Pancreas (tissue), 10 donors: ENCODE measurements around the gene DLAT. TPM values are rescaled to one million over a fixed set of nuclear protein-coding genes. Genes with fewer than 3 reads are reported as not detected.
"Not testable (repeated sequence)": the region's sequence is repeated elsewhere in the genome, so short reads cannot be mapped to it uniquely, and the experiment has no call there.

Experiments used
- ATAC-seq, 4 donors: fragments of 200-7000 bp; cut with Tn5 transposase; one replicate each; pipeline versions ENCODE4 v1.8.0 to v1.9.1; 2020; ENCODE audit warnings: mild to moderate bottlenecking in 4 of 4, moderate library complexity in 4 of 4
- DNase-seq, 6 donors: peaks; one replicate each; pipeline ENCODE4 v3.0.0-alpha.2; 2020
- FAIRE-seq: peaks from 2 replicates; lab custom pipeline; 2012; peaks lifted over from hg19 to GRCh38; lab: Jason Lieb, UNC
- H3K27ac ChIP-seq, 4 donors: fragments of 200-600 bp; sonication (generic); 1 replicate in 3 of 4; 2 replicates in 1 of 4; pipeline versions ENCODE4 v1.5.0 to v1.8.0; 2020
- H3K27me3 ChIP-seq, 4 donors: fragments of 200-600 bp; one replicate each; pipeline ENCODE4 v1.8.0; 2021
- H3K36me3 ChIP-seq, 3 donors: fragments of 200-600 bp; sonication (generic) in 1 of 3; one replicate each; pipeline versions ENCODE4 v1.5.0 to v1.8.0; 2020 to 2021
- H3K4me1 ChIP-seq, 3 donors: fragments of 200-600 bp; one replicate each; pipeline ENCODE4 v1.8.0; 2021
- H3K4me3 ChIP-seq, 4 donors: fragments of 200-600 bp; sonication (generic) in 2 of 4; one replicate each; pipeline versions ENCODE4 v1.5.0 to v1.8.0; 2020 to 2021
- H3K9me3 ChIP-seq, 4 donors: fragments of 200-600 bp; one replicate each; pipeline ENCODE4 v1.8.0; 2021
- CTCF ChIP-seq, 4 donors: fragments of 200-600 bp; sonication (generic) in 3 of 4; IDR thresholded peaks; one replicate each; pipeline versions ENCODE4 v1.5.0 to v1.8.0; 2021; ENCODE audit warnings: antibody characterized with exemption in 4 of 4
- WGBS, 2 donors: extraction: QIAGEN DNeasy Blood & Tissue Kit; methylation state at CpG; one replicate each; pipeline ENCODE4 v1.1.7; 2013; 5-methylcytosine and 5-hydroxymethylcytosine counted together
- intact Hi-C, 3 donors: fragments of 100-400 bp; cut with DNase I; formaldehyde crosslinking; loops; one replicate each; pipeline versions ENCODE4 v1.11.1 to v1.14.2; 2022
- polyA plus RNA-seq, 2 donors: library from polyadenylated mRNA; stranded (reverse); fragments of 200-250 nt; gene quantifications; one replicate each; pipeline ENCODE4 v1.2.3, GENCODE V29; 2013
- total RNA-seq, 6 donors: library from RNA; stranded (reverse); fragmentation: NEBNext Ultra II Directional in 4 of 6; extraction: Animal tissue kit (Norgen Biotek cat#: 25700) in 4 of 6; gene quantifications; one replicate each; pipeline versions ENCODE4 v1.2.1 to v1.2.4, GENCODE V29; 2021 to 2023
- donor health status: healthy with polysubstance abuse.
- donor health status: DM: no; HTN: no; CAD: no; lungs with moderate emphysema.
- donor health status: DM: no; HTN: no; CAD: no.
- donor health status: control.
- donor health status: control.
- donor health status: Bipolar disorder and iron deficiency.
- donor health status: DM: yes; HTN: yes; CAD: no.
- donor health status: DM: no; HTN: no; CAD: no.
- donor health status: DM: no; HTN: no; CAD: no.
- donor health status: DM: yes; HTN: yes; CAD: no.

Gene DLAT
- total and polyA plus RNA-seq, 8 donors, result 4.2 to 13.9 (median 7.9) TPM

GRCh38 chr11:112002491-112003216, 22.6 kb upstream of the DLAT start:
- TF ChIP-seq CTCF (IDR thresholded peaks at IDR 0.05), result no peak
- Histone ChIP-seq H3K27ac (no peak overlapping the region), H3K27me3 (no peaks in the 10 kb centered on the region), H3K9me3 (no peaks in the 10 kb centered on the region), H3K4me3 (no peak overlapping the region), H3K36me3 (peaks cover 0 to 42% (median 5%) of the 10 kb centered on the region in 3 donors), H3K4me1 (no peaks in the 10 kb centered on the region)
- no peak for FAIRE-seq
- ATAC-seq, result no peak
- WGBS, 2 donors, result 94 to 98% methylated on average over 6 of the region's 6 CpGs
- no peak for DNase-seq
- intact Hi-C loops, result no loop called here

GRCh38 chr11:112004389-112004788, 20.8 kb upstream of the DLAT start:
- Histone ChIP-seq H3K27me3 (no peaks in the 10 kb centered on the region), H3K9me3 (no peaks in the 10 kb centered on the region), H3K27ac (no peak overlapping the region), H3K4me1 (no peaks in the 10 kb centered on the region), H3K4me3 (no peak overlapping the region), H3K36me3 (peaks cover 0 to 25% (median 0%) of the 10 kb centered on the region in 3 donors)
- 88 to 94% methylated on average over 4 of the region's 4 CpGs for WGBS, 2 donors
- no peak for TF ChIP-seq CTCF (IDR thresholded peaks at IDR 0.05)
- intact Hi-C loops, result no loop called here
- FAIRE-seq, result no peak
- no peak for ATAC-seq
- DNase-seq, result no peak

GRCh38 chr11:112005422-112006094, 19.6 kb upstream of the DLAT start:
- Histone ChIP-seq H3K4me1 (no peaks in the 10 kb centered on the region), H3K36me3 (peaks cover 0 to 23% (median 0%) of the 10 kb centered on the region in 3 donors), H3K4me3 (no peak overlapping the region), H3K9me3 (no peaks in the 10 kb centered on the region), H3K27ac (no peak overlapping the region), H3K27me3 (no peaks in the 10 kb centered on the region)
- WGBS, 2 donors, result 93 to 96% methylated on average over 10 to 11 of the region's 11 CpGs
- intact Hi-C loops, result no loop called here
- FAIRE-seq, result no peak
- no peak for DNase-seq
- ATAC-seq, result no peak
- TF ChIP-seq CTCF (IDR thresholded peaks at IDR 0.05), result no peak

GRCh38 chr11:112006095-112006441, 19.1 kb upstream of the DLAT start:
- FAIRE-seq, ATAC-seq, H3K4me1 ChIP-seq, H3K27ac ChIP-seq, H3K9me3 ChIP-seq, intact Hi-C loops, H3K27me3 ChIP-seq, H3K4me3 ChIP-seq, DNase-seq: not testable (repeated sequence)
- peaks cover 0 to 23% (median 0%) of the 10 kb centered on the region in 3 donors for H3K36me3 ChIP-seq
- 88 to 90% methylated on average over 4 of the region's 4 CpGs for WGBS, 2 donors

GRCh38 chr11:112011451-112011850, 13.8 kb upstream of the DLAT start:
- intact Hi-C loops, H3K27me3 ChIP-seq, FAIRE-seq, ATAC-seq, H3K36me3 ChIP-seq, H3K4me3 ChIP-seq, H3K4me1 ChIP-seq, H3K9me3 ChIP-seq, H3K27ac ChIP-seq, DNase-seq: not testable (repeated sequence)
- 92 to 94% methylated on average over 5 of the region's 5 CpGs for WGBS, 2 donors

- Histone ChIP-seq H3K27ac (no peak overlapping the region), H3K4me1 (peaks cover 12 to 20% (median 13%) of the 10 kb centered on the region in 3 donors), H3K4me3 (no peak overlapping the region), H3K9me3 (no peaks in the 10 kb centered on the region), H3K27me3 (no peaks in the 10 kb centered on the region), H3K36me3 (peaks cover 0 to under 1% (median 0%) of the 10 kb centered on the region in 3 donors)
- TF ChIP-seq CTCF (IDR thresholded peaks at IDR 0.05), result no peak
- DNase-seq (no peak), ATAC-seq (no peak), FAIRE-seq (no peak)
- intact Hi-C loops, result no loop called here
- WGBS, 2 donors, result 58 to 69% methylated on average over 4 of the region's 4 CpGs
These were observed 12.3 kb upstream of the DLAT start for GRCh38 chr11:112012874-112013273.
